Pancreas (tissue), 10 donors: ENCODE results near the gene GAL3ST2. TPM values are rescaled to one million over a fixed set of nuclear protein-coding genes. Genes with fewer than 3 reads are reported as not detected.

ENCODE experiments used
- ATAC-seq, 4 donors: fragments of 200-7000 bp; cut with Tn5 transposase; one replicate each; pipeline versions ENCODE4 v1.8.0 to v1.9.1; 2020; ENCODE audit warnings: mild to moderate bottlenecking in 4 of 4, moderate library complexity in 4 of 4
- DNase-seq, 6 donors: peaks; one replicate each; pipeline ENCODE4 v3.0.0-alpha.2; 2020
- FAIRE-seq: peaks from 2 replicates; lab custom pipeline; 2012; peaks lifted over from hg19 to GRCh38; lab: Jason Lieb, UNC
- H3K27ac ChIP-seq, 4 donors: fragments of 200-600 bp; sonication (generic); 1 replicate in 3 of 4; 2 replicates in 1 of 4; pipeline versions ENCODE4 v1.5.0 to v1.8.0; 2020
- H3K27me3 ChIP-seq, 4 donors: fragments of 200-600 bp; one replicate each; pipeline ENCODE4 v1.8.0; 2021
- H3K36me3 ChIP-seq, 3 donors: fragments of 200-600 bp; sonication (generic) in 1 of 3; one replicate each; pipeline versions ENCODE4 v1.5.0 to v1.8.0; 2020 to 2021
- H3K4me1 ChIP-seq, 3 donors: fragments of 200-600 bp; one replicate each; pipeline ENCODE4 v1.8.0; 2021
- H3K4me3 ChIP-seq, 4 donors: fragments of 200-600 bp; sonication (generic) in 2 of 4; one replicate each; pipeline versions ENCODE4 v1.5.0 to v1.8.0; 2020 to 2021
- H3K9me3 ChIP-seq, 4 donors: fragments of 200-600 bp; one replicate each; pipeline ENCODE4 v1.8.0; 2021
- WGBS, 2 donors: extraction: QIAGEN DNeasy Blood & Tissue Kit; methylation state at CpG; one replicate each; pipeline ENCODE4 v1.1.7; 2013; 5-methylcytosine and 5-hydroxymethylcytosine counted together
- intact Hi-C, 3 donors: fragments of 100-400 bp; cut with DNase I; formaldehyde crosslinking; loops; one replicate each; pipeline versions ENCODE4 v1.11.1 to v1.14.2; 2022
- polyA plus RNA-seq, 2 donors: library from polyadenylated mRNA; stranded (reverse); fragments of 200-250 nt; gene quantifications; one replicate each; pipeline ENCODE4 v1.2.3, GENCODE V29; 2013
- total RNA-seq, 6 donors: library from RNA; stranded (reverse); fragmentation: NEBNext Ultra II Directional in 4 of 6; extraction: Animal tissue kit (Norgen Biotek cat#: 25700) in 4 of 6; gene quantifications; one replicate each; pipeline versions ENCODE4 v1.2.1 to v1.2.4, GENCODE V29; 2021 to 2023
- TF ChIP-seq, protein P1 (sequence below), 4 donors: fragments of 200-600 bp; sonication (generic) in 3 of 4; IDR thresholded peaks; one replicate each; pipeline versions ENCODE4 v1.5.0 to v1.8.0; 2021; ENCODE audit warnings: antibody characterized with exemption in 4 of 4
- donor health status: healthy with polysubstance abuse.
- donor health status: DM: no; HTN: no; CAD: no; lungs with moderate emphysema.
- donor health status: DM: no; HTN: no; CAD: no.
- donor health status: control.
- donor health status: control.
- donor health status: Bipolar disorder and iron deficiency.
- donor health status: DM: yes; HTN: yes; CAD: no.
- donor health status: DM: no; HTN: no; CAD: no.
- donor health status: DM: no; HTN: no; CAD: no.
- donor health status: DM: yes; HTN: yes; CAD: no.

GAL3ST2 gene
- total and polyA plus RNA-seq, 8 donors: not detected

GRCh38 chr2:241772063-241772499 is 4.5 kb upstream of the GAL3ST2 start:
- intact Hi-C loops: no loop called here
- no peak for ATAC-seq
- WGBS, 2 donors: 26 to 39% methylated on average over 9 of the region's 9 CpGs
- H3K27me3 ChIP-seq: no peaks in the 10 kb centered on the region
- no peak for FAIRE-seq
- H3K4me1 ChIP-seq: no peaks in the 10 kb centered on the region
- TF ChIP-seq, protein P1, sequence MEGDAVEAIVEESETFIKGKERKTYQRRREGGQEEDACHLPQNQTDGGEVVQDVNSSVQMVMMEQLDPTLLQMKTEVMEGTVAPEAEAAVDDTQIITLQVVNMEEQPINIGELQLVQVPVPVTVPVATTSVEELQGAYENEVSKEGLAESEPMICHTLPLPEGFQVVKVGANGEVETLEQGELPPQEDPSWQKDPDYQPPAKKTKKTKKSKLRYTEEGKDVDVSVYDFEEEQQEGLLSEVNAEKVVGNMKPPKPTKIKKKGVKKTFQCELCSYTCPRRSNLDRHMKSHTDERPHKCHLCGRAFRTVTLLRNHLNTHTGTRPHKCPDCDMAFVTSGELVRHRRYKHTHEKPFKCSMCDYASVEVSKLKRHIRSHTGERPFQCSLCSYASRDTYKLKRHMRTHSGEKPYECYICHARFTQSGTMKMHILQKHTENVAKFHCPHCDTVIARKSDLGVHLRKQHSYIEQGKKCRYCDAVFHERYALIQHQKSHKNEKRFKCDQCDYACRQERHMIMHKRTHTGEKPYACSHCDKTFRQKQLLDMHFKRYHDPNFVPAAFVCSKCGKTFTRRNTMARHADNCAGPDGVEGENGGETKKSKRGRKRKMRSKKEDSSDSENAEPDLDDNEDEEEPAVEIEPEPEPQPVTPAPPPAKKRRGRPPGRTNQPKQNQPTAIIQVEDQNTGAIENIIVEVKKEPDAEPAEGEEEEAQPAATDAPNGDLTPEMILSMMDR (IDR thresholded peaks at IDR 0.05): no peak
- no peaks in the 10 kb centered on the region for H3K9me3 ChIP-seq
- H3K4me3 ChIP-seq: no peak overlapping the region
- no peak overlapping the region for H3K27ac ChIP-seq
- no peak for DNase-seq
- no peaks in the 10 kb centered on the region for H3K36me3 ChIP-seq

DNA sequence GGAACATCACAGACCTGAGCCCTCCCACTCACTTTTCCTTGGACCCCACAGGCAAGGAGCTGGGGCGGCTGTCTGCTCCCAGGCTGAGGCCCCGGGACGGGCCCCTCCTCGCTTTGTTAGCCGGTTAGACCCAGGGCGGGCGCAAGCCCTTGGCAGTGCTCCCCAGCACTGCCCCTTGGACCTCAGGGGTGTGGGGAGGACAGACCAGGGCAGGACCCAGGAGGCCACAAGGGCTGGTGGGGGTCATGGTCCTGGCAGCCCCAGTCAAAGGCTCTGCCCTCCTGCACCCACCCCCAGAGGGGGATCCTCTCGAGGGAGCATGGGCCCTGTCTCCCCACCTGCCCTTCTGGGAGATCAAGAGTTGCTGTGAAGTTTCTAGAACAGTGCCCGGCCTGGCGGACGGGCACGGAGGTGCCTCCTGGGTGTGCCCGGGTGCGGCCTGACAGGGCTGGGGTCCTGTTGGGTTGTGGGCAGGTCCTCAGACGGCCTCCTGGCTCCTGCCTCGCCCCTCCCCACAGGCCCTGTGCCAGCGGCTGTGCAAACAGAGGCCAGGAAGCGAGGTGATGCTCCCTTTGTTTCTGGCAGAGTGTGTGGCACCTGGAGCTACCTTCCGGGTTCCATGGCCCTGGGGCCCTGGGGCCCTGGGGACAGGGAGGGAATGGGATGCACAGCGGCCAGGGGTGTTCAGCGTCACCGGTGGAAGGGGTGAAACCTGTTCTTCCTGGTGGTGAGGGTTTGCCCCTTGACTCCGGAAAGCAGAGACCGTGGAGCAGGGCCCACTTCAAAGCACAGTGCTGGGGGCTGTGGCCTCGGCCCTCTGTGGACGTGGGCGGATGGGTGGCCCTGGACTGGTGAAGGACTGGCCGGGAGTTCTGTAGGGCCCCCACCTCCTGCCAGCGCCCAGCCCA is 2.9 kb upstream of the GAL3ST2 start:
- H3K36me3 ChIP-seq: no peaks in the 10 kb centered on the region
- DNase-seq (peak in 1 of 6 donors; percentile 8), ATAC-seq (no peak), FAIRE-seq (no peak)
- TF ChIP-seq, protein P1 (IDR thresholded peaks at IDR 0.05): no peak
- H3K27me3 ChIP-seq: no peaks in the 10 kb centered on the region
- H3K9me3 ChIP-seq: no peaks in the 10 kb centered on the region
- WGBS, 2 donors: 39 to 55% methylated on average over 29 of the region's 29 CpGs
- no peaks in the 10 kb centered on the region for H3K4me1 ChIP-seq
- intact Hi-C loops: no loop called here
- H3K27ac ChIP-seq: no peak overlapping the region
- H3K4me3 ChIP-seq: no peak overlapping the region

GRCh38 chr2:241774419-241775222 is 2.0 kb upstream of the GAL3ST2 start:
- H3K27me3 ChIP-seq: no peaks in the 10 kb centered on the region
- H3K4me3 ChIP-seq: no peak overlapping the region
- 47 to 61% methylated on average over 31 to 40 of the region's 40 CpGs for WGBS, 2 donors
- H3K27ac ChIP-seq: no peak overlapping the region
- FAIRE-seq (no peak), ATAC-seq (no peak), DNase-seq (peak in 3 of 6 donors; percentile 9 to 37 (median 10))
- no peaks in the 10 kb centered on the region for H3K9me3 ChIP-seq
- intact Hi-C loops: no loop called here
- no peaks in the 10 kb centered on the region for H3K4me1 ChIP-seq
- TF ChIP-seq, protein P1 (IDR thresholded peaks at IDR 0.05): no peak
- H3K36me3 ChIP-seq: no peaks in the 10 kb centered on the region

DNA sequence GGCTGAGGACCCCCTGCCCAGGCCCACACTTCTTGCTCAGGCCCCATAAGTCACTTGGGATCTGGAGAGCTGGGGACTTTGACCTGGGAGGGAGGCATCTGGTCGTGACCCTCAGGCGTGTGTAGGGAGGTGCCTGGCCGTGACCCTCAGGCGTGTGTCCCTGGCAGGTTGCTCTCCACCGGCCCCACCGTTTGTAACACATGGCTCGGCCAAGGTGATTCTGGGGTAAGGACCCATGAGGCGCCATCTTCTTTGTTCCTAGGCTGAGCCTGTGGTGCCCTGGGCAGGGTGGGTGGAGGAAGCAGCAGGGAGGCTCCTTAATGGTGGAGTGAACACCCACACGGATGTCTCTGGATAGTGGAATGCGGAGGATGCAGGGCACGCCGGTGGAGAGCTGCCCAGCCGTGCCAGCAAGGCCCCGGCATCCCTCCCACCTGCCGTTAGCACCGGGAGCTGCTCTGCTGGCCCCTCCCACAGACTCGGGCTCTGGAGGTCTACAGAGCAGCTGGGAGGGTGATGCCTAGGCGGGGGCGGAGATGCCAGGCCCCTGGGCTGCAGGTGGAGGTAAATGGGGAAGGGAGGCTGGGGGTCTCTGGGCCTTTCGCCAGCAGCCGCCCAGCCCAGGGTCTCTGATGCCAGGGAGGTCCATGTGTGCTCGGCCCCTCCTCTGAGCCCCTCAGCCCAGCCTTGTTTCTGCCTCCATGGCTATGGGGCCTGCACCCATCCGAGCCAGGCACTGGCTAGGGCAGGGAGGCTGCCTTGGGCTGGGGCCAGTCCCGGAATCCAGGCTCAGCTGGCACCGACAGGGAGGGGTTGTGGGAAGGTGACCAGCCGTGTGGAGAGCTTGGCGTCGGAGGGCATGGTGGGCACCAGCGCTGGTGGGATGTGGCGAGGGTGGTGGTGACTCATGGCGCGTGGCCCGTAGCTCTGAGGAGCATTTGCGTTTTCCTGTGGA is 1.1 kb upstream of the GAL3ST2 start:
- 53 to 66% methylated on average over 27 to 34 of the region's 34 CpGs for WGBS, 2 donors
- intact Hi-C loops: no loop called here
- no peak overlapping the region for H3K27ac ChIP-seq

More for the DNA sequence above, 1.1 kb upstream of the GAL3ST2 start:
- Histone ChIP-seq H3K4me3 (no peak overlapping the region), H3K27me3 (no peaks in the 10 kb centered on the region), H3K36me3 (no peaks in the 10 kb centered on the region), H3K9me3 (no peaks in the 10 kb centered on the region), H3K4me1 (no peaks in the 10 kb centered on the region)
- ATAC-seq (no peak), FAIRE-seq (no peak), DNase-seq (peak in 4 of 6 donors; percentile 8 to 33 (median 22))
- TF ChIP-seq, protein P1 (IDR thresholded peaks at IDR 0.05): no peak
